GM19238 (cell line): ENCODE results near the gene CLDN11.

ENCODE experiments used
- DNase-seq: peaks from one replicate; pipeline ENCODE4 v3.0.0; 2011; ENCODE audit warnings: low spot score; ENCODE audit not compliant: insufficient read length

Gene CLDN11

DNA sequence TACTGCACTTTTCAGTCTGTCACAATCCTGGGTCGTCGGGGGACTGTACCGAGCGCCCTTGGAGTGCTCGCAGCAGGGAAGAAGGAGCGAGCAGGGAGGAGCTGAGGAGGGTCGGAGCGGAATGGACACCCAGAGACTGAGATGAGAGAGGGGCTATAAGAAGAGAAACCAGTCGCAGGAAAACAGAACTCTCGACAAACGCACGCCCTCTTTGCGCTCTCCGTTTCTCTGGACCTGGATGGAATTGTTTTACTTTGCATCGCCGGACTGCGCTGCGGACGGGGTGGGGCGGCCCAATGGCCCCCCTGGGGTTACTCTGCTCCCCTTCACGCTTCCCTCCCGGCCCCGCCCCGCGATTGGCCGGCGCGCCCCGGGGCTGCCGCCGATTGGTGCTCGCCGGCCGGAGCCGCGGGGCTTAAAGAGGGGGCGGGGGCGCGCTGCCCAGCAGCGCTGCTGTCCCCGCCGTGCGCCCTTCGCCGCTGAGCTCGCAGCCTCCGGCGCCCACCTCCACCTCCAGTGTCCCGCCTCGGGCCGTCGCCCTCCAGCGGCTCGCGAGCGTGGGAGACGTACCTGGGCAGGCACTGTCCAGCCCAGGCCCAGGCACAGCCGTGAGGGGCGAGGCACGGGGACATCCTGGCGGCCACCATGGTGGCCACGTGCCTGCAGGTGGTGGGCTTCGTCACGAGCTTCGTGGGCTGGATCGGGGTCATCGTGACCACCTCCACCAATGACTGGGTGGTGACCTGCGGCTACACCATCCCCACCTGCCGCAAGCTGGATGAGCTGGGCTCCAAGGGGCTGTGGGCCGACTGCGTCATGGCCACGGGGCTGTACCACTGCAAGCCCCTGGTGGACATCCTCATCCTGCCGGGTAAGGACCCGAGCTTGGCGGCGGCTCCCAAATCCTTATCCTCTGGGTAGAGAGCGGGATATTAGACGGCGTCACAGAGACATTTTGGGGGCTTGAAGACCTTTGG is at the start of gene CLDN11:
TSS of gene CLDN11 (plus strand) at position 447 of the 977 bp plus-strand sequence. CDS start at position 646, 199 bp downstream.
- DNase-seq: no peak

DNA sequence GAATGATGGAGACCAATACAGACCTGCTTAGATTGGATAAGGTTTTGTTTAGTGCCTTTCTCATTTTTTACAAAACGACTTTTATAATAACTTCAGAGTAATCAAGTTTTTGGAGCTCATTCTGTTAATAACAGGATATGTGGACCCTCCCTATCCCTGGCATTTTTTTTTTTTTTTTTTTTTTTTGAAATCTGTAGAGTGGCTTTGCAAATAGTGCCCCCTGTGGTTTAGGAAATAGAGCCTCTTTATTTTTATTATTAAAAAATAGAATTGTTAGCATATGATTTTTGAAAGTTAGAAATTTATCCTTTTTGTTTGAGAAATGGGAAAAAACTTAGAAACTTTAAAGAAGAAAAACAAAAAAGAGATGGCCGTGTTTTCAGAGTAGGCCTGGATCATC is 49.7 kb upstream of the CLDN11 start:
- DNase-seq: no peak

DNA sequence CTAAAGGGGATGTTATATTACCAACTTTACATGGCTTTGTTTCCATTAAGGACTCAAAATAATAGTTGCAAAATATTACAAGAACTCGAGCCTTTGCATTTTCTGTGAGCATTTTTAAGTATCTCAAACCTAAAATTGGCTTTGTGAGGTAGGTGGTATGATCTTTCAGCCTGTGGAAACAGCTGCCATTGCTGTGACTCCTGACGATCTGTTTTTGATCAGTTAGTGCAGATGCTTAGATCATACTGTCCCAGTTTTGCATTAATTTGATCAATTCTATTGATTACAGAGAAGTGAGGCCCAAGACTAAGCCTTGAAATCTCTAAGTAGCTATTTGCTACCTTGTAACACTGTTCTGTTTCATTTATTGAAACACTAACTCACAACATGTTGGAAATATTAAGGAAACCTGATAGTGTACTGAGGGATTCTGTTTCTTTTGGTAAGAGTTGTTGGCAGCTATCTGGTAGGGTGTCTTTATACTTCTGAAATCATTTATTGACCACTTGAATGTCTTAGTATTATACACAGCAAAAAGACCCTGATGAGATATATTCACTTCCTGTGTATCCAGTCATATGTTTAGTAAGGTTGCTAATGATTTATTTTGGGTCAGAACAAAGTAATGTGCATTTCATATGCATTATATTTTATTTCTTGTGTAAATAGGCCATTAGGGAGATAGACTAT is 46.3 kb upstream of the CLDN11 start:
- DNase-seq: no peak

DNA sequence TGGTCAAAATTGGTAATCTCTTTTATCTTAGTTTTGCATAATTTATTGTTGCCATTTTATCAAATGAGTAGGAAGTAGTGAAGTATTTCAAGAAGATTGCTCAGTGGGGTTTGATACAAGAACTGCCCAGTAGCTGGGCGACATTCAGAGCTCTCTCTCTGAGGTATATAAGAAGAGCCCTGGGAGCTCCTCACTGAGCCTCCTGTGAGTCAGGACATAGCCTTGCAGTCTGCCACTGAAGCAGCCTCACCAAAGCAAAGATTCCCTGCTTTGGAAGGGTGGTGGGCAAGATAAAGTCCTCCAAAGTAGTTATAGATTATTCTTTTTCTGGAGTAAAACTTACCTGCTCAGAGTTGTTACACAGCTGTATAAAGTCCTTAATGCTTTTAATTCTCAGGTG is 35.1 kb upstream of the CLDN11 start:
- DNase-seq: no peak

DNA sequence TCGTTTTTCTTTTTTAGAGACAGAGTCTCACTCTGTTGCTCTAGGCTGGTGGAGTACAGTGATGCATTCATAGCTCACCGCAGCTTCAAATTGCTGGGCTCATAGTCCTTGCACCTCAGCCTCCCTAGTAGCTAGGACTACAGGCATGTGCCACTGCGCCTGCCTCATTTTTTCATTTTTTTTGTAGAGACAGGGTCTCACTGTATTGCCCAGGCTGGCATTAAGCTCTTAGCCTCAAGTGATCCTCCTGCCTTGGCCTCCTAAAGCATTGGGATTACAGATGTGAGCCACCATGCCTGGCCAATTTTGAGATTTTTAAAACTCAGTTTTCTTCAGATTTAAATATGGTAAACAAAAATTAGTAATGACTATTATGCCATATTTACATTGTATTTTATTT is 32.2 kb upstream of the CLDN11 start:
- DNase-seq: no peak

DNA sequence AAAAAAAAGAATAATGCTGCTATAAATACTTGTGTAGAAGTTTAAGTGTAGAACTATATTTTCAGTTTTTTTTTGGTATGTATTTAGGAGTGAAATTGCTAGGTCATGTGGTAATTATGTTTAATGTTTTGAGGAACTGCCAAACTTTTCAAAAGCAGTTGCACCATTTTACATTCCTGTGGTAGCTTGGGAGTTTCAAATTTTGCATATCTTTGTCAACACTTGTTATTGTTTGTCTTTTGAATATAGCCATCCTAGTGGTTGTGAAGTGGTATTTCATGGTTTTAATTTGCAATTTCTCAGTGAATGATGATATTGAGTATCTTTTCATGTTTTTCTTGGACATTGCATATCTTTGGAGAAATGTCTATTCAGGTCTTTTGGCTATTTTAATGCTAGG is 30.7 kb upstream of the CLDN11 start:
- DNase-seq: no peak

DNA sequence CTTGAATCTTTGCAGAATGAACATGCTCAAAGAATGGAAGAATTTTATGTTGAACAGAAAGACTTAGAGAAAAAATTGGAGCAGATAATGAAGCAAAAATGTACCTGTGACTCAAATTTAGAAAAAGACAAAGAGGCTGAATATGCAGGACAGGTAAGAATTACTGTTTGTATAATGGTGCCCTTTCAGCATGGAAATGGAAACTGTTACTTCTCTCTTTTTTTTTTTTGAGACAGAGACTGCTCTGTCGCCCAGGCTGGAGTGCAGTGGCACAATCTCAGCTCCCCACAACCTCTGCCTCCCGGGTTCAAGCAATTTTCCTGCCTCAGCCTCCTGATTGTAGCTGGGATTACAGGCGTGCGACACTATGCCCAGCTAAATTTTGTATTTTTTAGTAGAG is 27.6 kb upstream of the CLDN11 start:
- DNase-seq: no peak

DNA sequence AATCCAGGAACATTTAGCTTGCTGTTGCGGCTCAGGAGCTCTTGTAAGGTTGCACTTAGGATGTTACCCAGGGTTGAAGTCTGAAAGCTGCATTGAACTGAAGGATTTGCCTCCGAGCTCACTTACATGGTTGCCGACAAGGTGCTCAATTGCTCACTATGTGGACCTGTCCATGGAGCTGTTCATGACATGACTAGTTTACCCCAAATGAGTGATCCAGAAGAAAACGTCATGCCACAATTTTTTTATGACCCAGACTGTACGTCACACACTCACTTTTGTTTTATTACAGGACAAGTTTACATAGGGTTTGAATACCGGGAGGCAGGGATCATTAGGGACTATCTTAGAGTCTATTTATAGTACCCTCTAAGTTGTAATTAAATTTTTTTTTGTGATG is 21.0 kb upstream of the CLDN11 start:
- DNase-seq: no peak

DNA sequence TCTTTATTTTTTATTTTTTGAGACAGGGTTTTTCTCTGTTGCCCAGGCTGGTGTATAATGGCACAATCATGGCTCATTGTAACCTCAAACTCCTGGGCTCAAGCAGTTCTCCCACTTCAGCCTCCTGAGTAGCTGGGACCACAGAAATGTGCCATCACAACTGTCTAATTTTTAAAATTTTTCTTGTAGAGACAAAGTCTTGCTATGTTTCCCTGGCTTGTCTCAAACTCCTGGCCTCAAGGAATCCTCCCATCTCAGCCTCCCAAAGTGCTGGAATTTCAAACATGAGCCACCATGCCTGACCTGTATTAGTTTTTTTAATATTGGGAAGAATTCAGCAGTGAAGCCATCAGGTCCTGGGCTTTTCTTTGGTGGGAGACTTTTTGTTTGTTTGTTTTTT is 13.6 kb upstream of the CLDN11 start:
- no peak for DNase-seq

DNA sequence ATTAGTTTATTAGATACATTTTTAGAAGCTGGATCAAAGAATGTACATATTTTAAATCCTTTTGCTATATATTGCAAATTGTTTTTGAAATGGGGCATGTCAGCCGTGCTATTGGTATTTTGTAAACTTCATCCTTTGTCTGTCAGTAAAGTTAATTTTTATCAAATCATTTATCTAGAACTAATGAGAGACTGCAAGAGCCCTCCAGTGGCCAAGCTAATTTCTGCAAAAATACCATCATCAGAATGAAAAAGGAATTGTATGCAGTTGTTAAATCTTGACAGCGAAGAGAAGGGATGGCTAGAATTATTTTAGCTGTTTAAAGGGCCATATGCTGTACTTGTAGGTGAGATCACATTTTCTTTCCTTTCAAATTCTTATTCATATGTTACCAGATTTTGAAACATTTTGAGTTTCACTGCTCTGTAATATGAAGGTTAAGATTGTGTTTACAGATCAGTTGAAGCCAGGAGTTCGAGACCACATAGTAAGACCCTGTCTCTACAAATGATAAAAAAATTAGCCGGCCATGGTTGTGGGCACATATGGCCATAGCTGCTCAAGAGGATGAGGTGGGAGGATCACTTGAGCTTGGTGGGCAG is 8.1 kb upstream of the CLDN11 start:
- no peak for DNase-seq

DNA sequence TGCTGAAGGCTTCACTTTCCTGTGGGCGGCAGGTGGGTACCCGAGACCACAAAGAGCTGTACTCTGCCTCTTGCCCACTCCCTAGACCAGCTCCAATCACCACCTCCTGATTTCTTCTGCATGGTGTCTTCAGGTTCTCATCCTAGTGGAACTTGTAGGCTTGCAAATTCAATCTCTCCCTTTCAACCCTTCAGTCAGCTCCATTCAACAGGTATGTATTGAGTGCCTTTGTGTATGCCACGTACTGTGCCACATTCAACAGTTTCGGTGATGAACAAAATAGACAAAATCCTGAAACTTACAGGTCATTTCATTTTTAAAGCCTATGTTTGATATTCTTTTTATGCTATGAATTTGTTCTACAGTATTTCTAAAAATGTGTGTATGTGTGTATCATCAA is 5.4 kb upstream of the CLDN11 start:
- no peak for DNase-seq

DNA sequence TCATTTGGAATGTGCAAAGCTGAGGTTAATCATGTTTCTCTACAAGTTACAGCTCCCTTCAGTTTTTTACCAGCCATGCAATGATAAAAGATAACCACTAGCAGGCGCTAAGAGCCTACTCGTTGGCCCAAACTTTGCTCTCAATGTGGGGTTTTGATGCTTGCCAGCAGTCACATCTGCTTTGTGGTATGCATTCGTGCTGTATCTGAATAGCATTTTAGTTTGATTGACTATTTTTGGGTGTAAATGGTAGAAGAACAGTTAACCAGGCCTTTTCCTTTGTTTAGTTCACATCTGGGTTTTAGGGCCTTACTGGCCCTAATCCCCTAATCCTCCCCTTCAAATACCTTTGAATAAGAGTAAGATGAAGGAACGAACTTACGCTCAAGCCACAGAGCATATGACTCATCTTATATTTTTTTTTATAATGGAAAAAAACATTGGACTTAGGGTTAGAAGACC is 4.4 kb upstream of the CLDN11 start:
- DNase-seq: no peak

DNA sequence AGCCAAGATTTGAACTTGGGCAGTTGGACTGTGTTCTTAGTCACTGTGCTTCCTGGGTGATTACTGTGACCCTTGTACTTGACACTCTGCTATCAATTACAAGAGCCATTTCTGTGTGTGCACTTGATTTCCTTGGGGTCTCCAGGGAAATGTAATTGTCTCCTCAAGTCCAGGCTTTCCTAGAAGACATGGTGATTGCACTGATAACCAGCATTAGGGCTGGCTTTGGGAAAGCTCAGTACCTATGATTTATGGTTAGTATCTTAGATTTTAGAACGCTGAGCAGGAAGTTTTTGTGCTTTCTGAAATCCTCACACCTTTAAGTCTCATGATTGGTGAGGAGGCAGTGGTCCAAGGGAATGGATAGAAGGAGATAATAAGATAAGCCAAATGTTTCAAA is 1.6 kb upstream of the CLDN11 start:
- DNase-seq: no peak

DNA sequence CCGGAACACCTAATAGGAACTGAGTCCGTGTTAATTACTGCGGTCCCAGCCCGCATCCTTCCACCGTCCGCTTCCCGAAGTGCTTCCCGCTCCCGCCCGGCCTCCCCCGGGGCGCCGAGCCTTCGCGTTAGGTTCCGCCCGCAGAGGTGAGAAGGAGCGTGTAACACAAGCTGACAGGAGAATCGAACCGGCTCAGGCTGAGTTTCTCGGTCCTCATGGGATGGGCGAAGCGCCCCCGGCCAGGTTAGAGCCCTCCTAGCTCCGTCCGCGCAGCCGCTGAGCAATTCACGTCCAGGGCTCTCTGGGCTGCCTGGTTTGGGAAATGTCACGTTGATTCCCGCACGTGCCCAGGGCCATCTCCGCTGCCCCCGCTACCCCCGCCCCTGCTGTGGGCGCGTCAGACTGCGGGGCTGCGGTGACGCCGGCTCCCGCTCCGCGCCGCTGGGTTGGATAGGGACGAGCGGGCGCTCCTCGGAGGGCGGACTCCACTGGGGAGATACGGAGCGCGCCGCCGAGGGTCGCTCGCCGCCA is 954 bp downstream of the CLDN11 start:
- no peak for DNase-seq

DNA sequence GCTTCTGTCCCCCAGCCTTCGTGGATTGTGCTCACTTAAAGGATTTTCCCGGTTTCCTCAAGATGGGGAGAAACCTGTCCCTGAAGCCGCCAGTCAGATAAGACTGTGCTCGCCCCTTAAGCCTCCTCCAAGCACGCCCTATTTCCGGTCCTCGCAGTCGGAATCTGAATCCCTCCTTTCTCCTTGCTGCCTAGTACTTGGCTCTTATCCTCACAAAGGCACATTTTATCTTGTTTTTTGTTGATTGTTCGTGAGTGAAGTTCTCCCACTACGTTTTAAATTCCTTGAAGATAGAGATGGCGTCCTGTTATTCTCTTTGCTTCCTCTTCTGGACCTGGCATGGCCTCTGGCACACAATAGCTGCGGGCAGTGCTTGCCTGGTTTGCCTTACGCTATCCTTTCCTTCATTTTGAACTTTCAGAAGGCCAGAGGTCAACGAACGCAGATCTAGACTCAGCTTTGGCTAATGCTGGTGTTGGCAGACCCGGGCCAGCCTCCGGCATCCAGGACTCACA is 1.7 kb downstream of the CLDN11 start:
- no peak for DNase-seq

DNA sequence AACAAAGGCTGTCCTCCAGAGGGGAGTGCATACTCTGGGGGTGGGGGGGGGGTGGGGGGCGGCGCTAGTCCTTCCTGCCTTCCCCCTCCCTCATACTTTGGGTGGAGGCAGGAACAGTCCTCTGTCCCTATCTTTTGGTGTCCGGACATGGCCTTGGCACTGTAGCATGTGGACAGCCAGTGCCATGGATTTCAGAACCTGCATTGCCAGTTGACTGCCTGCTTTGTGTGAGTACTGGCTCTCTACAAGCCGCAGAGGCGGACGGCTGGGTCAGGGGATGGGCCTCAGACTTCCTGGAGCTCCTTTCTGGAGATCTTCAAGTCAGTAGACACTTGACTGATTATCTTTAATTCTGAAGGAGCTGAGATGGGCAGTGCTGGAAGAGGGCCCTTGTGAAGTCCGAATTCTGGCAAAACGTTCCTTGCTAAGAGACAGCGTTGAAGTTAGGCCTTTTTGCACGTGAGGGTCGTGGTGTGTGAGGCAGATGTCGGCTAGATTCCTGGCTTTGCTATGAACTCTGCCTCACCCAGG is 2.5 kb downstream of the CLDN11 start:
- no peak for DNase-seq

DNA sequence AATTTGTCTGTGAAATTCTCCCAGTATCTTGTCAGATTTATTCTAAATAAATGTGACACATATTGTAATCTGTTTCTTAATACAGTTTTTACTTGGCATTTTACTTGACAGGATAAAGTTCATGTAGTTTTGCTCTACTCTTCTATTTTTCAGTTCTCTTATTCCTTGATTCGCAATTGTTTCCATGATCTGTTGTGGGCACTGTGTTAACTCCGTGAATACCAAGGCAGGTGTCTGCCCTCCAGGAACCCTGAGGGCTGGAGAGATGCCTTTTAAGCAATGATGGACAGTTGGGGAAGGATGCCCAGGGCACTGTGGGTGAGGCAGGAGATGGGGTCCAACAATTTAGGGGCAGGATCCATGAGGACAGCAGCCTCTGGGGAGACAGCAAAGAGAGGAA is 3.1 kb downstream of the CLDN11 start:
- DNase-seq: no peak

DNA sequence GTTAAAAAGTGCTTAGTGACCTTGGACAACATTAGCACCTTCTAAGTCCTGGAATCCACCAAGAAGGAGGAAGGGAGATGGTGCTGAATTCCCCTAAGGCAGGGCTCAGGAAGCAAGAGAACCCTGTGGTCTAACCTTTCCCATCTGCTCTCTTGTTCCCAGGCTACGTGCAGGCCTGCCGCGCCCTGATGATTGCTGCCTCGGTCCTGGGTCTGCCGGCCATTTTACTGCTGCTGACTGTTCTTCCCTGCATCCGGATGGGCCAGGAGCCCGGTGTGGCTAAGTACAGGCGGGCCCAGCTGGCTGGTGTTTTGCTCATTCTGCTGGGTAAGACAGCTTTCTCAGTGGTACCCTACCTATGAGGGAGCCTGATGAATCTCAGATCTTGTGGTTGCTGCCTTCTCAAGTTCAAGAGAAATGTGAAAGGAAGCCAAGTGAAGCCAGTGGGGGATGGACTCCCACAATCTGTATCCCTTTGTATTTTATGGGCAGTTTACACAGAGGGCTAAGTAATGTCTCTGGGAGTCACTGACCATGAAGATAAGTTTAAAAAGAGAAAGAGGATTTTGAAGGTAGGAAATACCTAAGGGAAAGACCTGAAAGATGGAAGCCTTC is 4.4 kb downstream of the CLDN11 start:
- no peak for DNase-seq

DNA sequence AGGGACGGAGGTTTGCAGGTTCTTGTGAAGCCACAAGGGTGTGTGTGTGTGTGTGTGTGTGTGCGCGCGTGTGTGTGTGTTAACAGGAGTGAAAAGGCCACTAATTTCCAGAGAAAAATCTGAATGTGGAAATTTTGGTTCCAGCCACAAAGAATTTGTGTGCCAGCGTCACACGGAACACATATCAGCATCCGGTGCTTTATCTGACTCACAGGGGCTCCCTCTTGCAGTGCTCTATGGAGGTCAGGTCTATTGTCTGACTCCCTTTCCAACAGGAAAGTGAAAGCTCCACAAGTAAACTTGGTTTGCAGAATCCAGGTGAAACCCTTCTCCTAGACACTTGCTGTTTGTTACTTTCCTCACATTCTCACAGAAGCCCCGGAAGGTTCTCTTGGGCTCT is 6.2 kb downstream of the CLDN11 start:
- DNase-seq: no peak

DNA sequence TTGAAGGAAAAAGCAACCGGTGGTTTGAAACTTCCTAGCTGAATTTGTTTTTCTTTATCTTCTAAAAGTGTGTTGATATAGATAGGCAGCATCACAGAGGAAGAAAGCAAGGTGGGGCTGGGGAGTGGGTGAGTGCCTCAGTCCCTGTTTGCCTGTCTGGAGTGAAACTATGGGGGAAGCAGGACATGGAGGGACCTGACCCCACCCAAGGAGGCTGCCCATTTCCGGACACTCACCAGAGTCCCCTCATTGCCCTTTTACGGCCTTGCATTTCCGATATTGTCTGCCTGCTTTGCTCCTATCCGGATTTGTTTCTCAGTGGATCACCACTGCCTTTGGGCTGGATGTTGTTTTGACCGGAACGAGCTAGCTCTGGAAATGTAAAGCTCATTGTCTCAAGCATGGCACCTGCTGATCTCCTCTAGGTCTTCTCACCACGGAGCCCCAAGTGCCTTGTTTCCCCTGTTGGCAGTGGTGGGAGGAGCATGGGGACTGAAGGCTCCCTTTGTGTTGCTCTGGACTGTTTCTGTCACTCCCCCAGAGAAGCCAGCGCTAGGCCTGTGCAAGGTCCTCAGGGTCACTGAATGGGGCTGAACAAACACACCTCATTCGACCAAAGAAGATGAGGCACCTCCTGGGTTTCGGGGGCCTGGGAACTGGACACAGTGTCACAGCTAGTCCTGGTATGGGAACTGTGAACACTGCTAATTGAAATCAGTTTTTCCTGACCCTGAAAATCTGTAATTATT is 7.0 kb downstream of the CLDN11 start:
- no peak for DNase-seq
